CD14-positive monocyte (primary cell): ENCODE measurements around the gene CEP20. TPM values are rescaled to one million over a fixed set of nuclear protein-coding genes. Genes with fewer than 3 reads are reported as not detected.

ENCODE experiments used
- DNase-seq, 3 donors: peaks; one replicate each; pipeline ENCODE4 v3.0.0-alpha.2; 2011 to 2022
- H2AFZ ChIP-seq: 2 replicates; pipeline ENCODE4 v1.6.0; 2012; ENCODE audit warnings: mild to moderate bottlenecking, low read depth, low read length, inconsistent platforms; ENCODE audit not compliant: insufficient read depth, poor library complexity, severe bottlenecking
- H3K27ac ChIP-seq, 2 donors: 1 replicate in 1 of 2; 2 replicates in 1 of 2; pipeline ENCODE4 v1.5.1; 2012 to 2013; ENCODE audit warnings: low read length in 2 of 2, control low read depth in 1 of 2, inconsistent platforms in 1 of 2, low read depth in 1 of 2, mild to moderate bottlenecking in 1 of 2
- H3K27me3 ChIP-seq, 2 donors: one replicate each; pipeline versions ENCODE4 v1.6.0 to v1.6.1; 2011 to 2013; ENCODE audit warnings: low read length in 2 of 2; ENCODE audit not compliant: control insufficient read depth in 2 of 2, insufficient read depth in 2 of 2
- H3K36me3 ChIP-seq, 2 donors: replicated peaks in 1 of 2; 1 replicate in 1 of 2; 2 replicates in 1 of 2; pipeline versions ENCODE4 v1.5.1 to v1.6.1; 2012 to 2013; ENCODE audit warnings: low read length in 2 of 2, control low read depth in 1 of 2, inconsistent platforms in 1 of 2, mild to moderate bottlenecking in 1 of 2; ENCODE audit not compliant: insufficient read depth in 2 of 2, control insufficient read depth in 1 of 2
- H3K4me1 ChIP-seq, 2 donors: 1 replicate in 1 of 2; 2 replicates in 1 of 2; pipeline versions ENCODE4 v1.5.1 to v1.6.1; 2012 to 2013; ENCODE audit warnings: low read length in 2 of 2, control low read depth in 1 of 2, inconsistent platforms in 1 of 2, mild to moderate bottlenecking in 1 of 2, moderate library complexity in 1 of 2; ENCODE audit not compliant: insufficient read depth in 2 of 2, control insufficient read depth in 1 of 2
- H3K4me2 ChIP-seq: replicated peaks from 2 replicates; pipeline ENCODE3; 2012; ENCODE audit warnings: low read length, moderate library complexity, mild to moderate bottlenecking; ENCODE audit not compliant: poor library complexity, severe bottlenecking; ENCODE audit errors: extremely low read depth
- H3K4me3 ChIP-seq, 3 experiments: fragments of 200-600 bp in 1 of 3; sonication (generic) in 1 of 3; replicated peaks in 1 of 3; 1 replicate in 2 of 3; 2 replicates in 1 of 3; pipeline ENCODE4 v1.5.1; 2011 to 2013; ENCODE audit warnings: low read length in 3 of 3, mild to moderate bottlenecking in 3 of 3, control low read depth in 2 of 3, low read depth in 2 of 3, inconsistent platforms in 1 of 3, moderate library complexity in 1 of 3
- H3K79me2 ChIP-seq: 2 replicates; pipeline ENCODE4 v1.6.0; 2012; ENCODE audit warnings: mild to moderate bottlenecking, control low read depth, inconsistent platforms, low read length, moderate library complexity; ENCODE audit not compliant: insufficient read depth
- H3K9ac ChIP-seq: 2 replicates; pipeline ENCODE4 v1.6.0; 2017; ENCODE audit warnings: low read length, mild to moderate bottlenecking; ENCODE audit not compliant: insufficient read depth, poor library complexity, severe bottlenecking
- H3K9me3 ChIP-seq, 2 donors: replicated peaks in 1 of 2; 1 replicate in 1 of 2; 2 replicates in 1 of 2; pipeline versions ENCODE4 v1.5.1 to v1.6.1; 2012 to 2013; ENCODE audit warnings: low read length in 2 of 2, control low read depth in 1 of 2; ENCODE audit not compliant: control insufficient read depth in 1 of 2, insufficient read depth in 1 of 2
- H4K20me1 ChIP-seq: 2 replicates; pipeline ENCODE4 v1.6.0; 2012; ENCODE audit warnings: mild to moderate bottlenecking, low read length, control low read depth, moderate library complexity; ENCODE audit not compliant: insufficient read depth
- H3K27ac Mint-ChIP-seq, 7 donors: one replicate each; pipeline ENCODE4 v1.8.0; 2020; ENCODE audit warnings: mild to moderate bottlenecking in 7 of 7, mixed read lengths in 7 of 7, moderate library complexity in 6 of 7, inconsistent platforms in 2 of 7
- H3K27me3 Mint-ChIP-seq, 3 donors: one replicate each; pipeline ENCODE4 v1.8.0; 2021 to 2022; ENCODE audit warnings: low read depth in 3 of 3, mild to moderate bottlenecking in 3 of 3, mixed read lengths in 3 of 3, moderate library complexity in 3 of 3, inconsistent platforms in 1 of 3
- H3K36me3 Mint-ChIP-seq, 2 donors: one replicate each; pipeline ENCODE4 v1.8.0; 2020; ENCODE audit warnings: mixed read lengths in 2 of 2, inconsistent platforms in 1 of 2, mild to moderate bottlenecking in 1 of 2
- H3K4me1 Mint-ChIP-seq: one replicate; pipeline ENCODE4 v1.8.0; 2020; ENCODE audit warnings: mild to moderate bottlenecking, mixed read lengths
- H3K4me3 Mint-ChIP-seq, 2 donors: one replicate each; pipeline ENCODE4 v1.8.0; 2020; ENCODE audit warnings: mild to moderate bottlenecking in 2 of 2, mixed read lengths in 2 of 2, moderate library complexity in 1 of 2
- H3K9me3 Mint-ChIP-seq, 7 donors: one replicate each; pipeline ENCODE4 v1.8.0; 2020 to 2022; ENCODE audit warnings: mixed read lengths in 7 of 7, mild to moderate bottlenecking in 6 of 7, moderate library complexity in 6 of 7, inconsistent platforms in 2 of 7
- CTCF ChIP-seq: fragments of 200-600 bp; IDR thresholded peaks from one replicate; pipeline ENCODE4 v1.8.0; 2022; ENCODE audit warnings: antibody characterized with exemption, mild to moderate bottlenecking
- WGBS: methylation state at CpG from one replicate; pipeline ENCODE4 v1.1.5; 2013; ENCODE audit warnings: missing lambda C conversion rate; ENCODE audit not compliant: insufficient coverage; 5-methylcytosine and 5-hydroxymethylcytosine counted together
- intact Hi-C, 2 donors: fragments of 100-400 bp; cut with micrococcal nuclease; formaldehyde crosslinking; loops; one replicate each; pipeline versions ENCODE4 v1.15.0 to v1.15.1; 2023
- polyA plus RNA-seq, 3 donors: library from polyadenylated mRNA; depleted of rRNA in 1 of 3; unstranded in 2 of 3; stranded (reverse) in 1 of 3; fragments of 300-500 nt in 2 of 3; fragments of >200 nt in 1 of 3; fragmentation: Illumina TruSeq in 2 of 3; gene quantifications; 1 replicate in 2 of 3; 2 replicates in 1 of 3; pipeline ENCODE4 v1.2.3, GENCODE V29; 2012 to 2021

The CEP20 gene
- polyA plus RNA-seq, 3 donors = 11.6 to 27.3 (median 24.7) TPM

DNA sequence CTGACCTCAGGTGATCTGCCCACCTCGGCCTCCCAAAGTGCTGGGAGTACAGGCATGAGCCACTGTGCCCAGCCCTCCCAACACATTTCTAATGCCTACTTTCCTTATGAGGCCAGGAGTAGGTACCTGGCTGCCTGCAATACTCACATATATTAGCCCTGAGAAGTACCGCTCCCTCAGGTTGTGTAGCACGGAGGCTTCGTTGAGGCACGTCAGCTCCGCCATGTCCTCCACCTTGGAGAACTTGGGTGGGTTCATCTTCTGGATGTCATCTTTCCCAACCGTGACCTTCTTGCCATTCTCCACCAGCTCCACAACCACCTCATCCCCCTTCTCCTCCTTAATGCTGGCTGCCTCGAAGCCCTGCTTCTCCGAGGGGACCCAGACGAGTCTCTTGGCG is 50.6 kb downstream of the CEP20 start:
- WGBS = 93% methylated on average over 7 of the region's 11 CpGs
- Histone ChIP-seq H3K4me1 (peaks cover 24 to 27% of the 10 kb centered on the region in 2 donors), H3K9me3 (no peaks in the 10 kb centered on the region), H4K20me1 (no peaks in the 10 kb centered on the region), H3K36me3 (no peaks in the 10 kb centered on the region), H2AFZ (no peak overlapping the region), H3K4me2 (no peak overlapping the region), H3K4me3 (no peak overlapping the region), H3K27ac (no peak overlapping the region), H3K27me3 (no peaks in the 10 kb centered on the region), H3K79me2 (no peaks in the 10 kb centered on the region), H3K9ac (no peak overlapping the region)
- Mint-ChIP-seq H3K9me3 (peaks cover 0 to 1% (median 0%) of the 10 kb centered on the region in 7 donors), H3K27ac (no peak overlapping the region), H3K4me1 (peaks cover 27% of the 10 kb centered on the region), H3K27me3 (no peaks in the 10 kb centered on the region), H3K4me3 (no peak overlapping the region), H3K36me3 (no peaks in the 10 kb centered on the region)
- intact Hi-C loops = no loop called here
- TF ChIP-seq CTCF = no peak
- DNase-seq = no peak

GRCh38 chr16:15836965-15837611 is 51.3 kb downstream of the CEP20 start:
- no peaks in the 10 kb centered on the region for H3K27me3 Mint-ChIP-seq

More at GRCh38 chr16:15836965-15837611, 51.3 kb downstream of the CEP20 start:
- Histone ChIP-seq H4K20me1 (no peaks in the 10 kb centered on the region), H3K36me3 (no peaks in the 10 kb centered on the region), H3K9ac (no peak overlapping the region), H3K4me2 (no peak overlapping the region), H2AFZ (no peak overlapping the region), H3K4me1 (peaks cover 24 to 27% of the 10 kb centered on the region in 2 donors), H3K79me2 (no peaks in the 10 kb centered on the region), H3K9me3 (no peaks in the 10 kb centered on the region), H3K27ac (no peak overlapping the region), H3K4me3 (no peak overlapping the region), H3K27me3 (no peaks in the 10 kb centered on the region)
- DNase-seq = no peak
- peaks cover 28% of the 10 kb centered on the region for H3K4me1 Mint-ChIP-seq
- H3K9me3 Mint-ChIP-seq = peaks cover 0 to 1% (median 0%) of the 10 kb centered on the region in 7 donors
- no peaks in the 10 kb centered on the region for H3K36me3 Mint-ChIP-seq
- no peak overlapping the region for H3K4me3 Mint-ChIP-seq
- 72% methylated on average over 6 of the region's 10 CpGs for WGBS
- no peak for TF ChIP-seq CTCF
- intact Hi-C loops = no loop called here
- H3K27ac Mint-ChIP-seq = no peak overlapping the region
